Activated CD8-positive, alpha-beta T cell treated with anti-CD3 and anti-CD28 coated beads, Interleukin-2, amount 10 ng/mL, durations not matched to agents 7 days and 5 days (primary cell): Measurements from ENCODE around the gene ARHGAP24. TPM values are rescaled to one million over a fixed set of nuclear protein-coding genes. Genes with fewer than 3 reads are reported as not detected.
A peak's percentile ranks its signal among the peaks of the same experiment; 100 is the strongest.

Experiments used
- ATAC-seq: fragments of 150-1000 bp; cut with Tn5 transposase; one replicate; pipeline ENCODE4 v1.10.0; 2021; ENCODE audit warnings: moderate library complexity
- CTCF ChIA-PET: fragments of 350-600 bp; sonication (Branson Sonifier 250); formaldehyde crosslinking; loops from one replicate; lab custom pipeline; 2021; ENCODE audit warnings: antibody characterized with exemption; lab: Charles Lee
- POLR2A ChIA-PET: fragments of 350-600 bp; sonication (Branson Sonifier 250); formaldehyde crosslinking; loops from one replicate; lab custom pipeline; 2021; ENCODE audit warnings: antibody characterized with exemption; lab: Charles Lee
- DNase-seq: peaks from one replicate; pipeline ENCODE4 v3.0.0-alpha.2; 2020
- H3K27ac Mint-ChIP-seq: one replicate; pipeline ENCODE4 v1.8.0; 2021; ENCODE audit warnings: mild to moderate bottlenecking, mixed read lengths
- H3K27me3 Mint-ChIP-seq: one replicate; pipeline ENCODE4 v1.8.0; 2021; ENCODE audit warnings: low read depth, mixed read lengths
- H3K36me3 Mint-ChIP-seq: one replicate; pipeline ENCODE4 v1.8.0; 2021; ENCODE audit warnings: low read depth, mixed read lengths
- H3K4me1 Mint-ChIP-seq: one replicate; pipeline ENCODE4 v1.8.0; 2021; ENCODE audit warnings: low read depth, mixed read lengths
- H3K4me3 Mint-ChIP-seq: one replicate; pipeline ENCODE4 v1.8.0; 2021; ENCODE audit warnings: mild to moderate bottlenecking, mixed read lengths
- H3K9me3 Mint-ChIP-seq: one replicate; pipeline ENCODE4 v1.8.0; 2022; ENCODE audit warnings: mixed read lengths; ENCODE audit not compliant: insufficient read depth
- total RNA-seq, 2 experiments: library from RNA; stranded (reverse); gene quantifications; one replicate each; pipeline ENCODE4 v1.2.3, GENCODE V29; 2021

ARHGAP24 gene
- total RNA-seq, 2 experiments from 2014 or later, result not detected

- H3K27ac Mint-ChIP-seq, result no peak overlapping the region
- no peak overlapping the region for H3K4me3 Mint-ChIP-seq
Observed at GRCh38 chr4:85744950-85745349, 270.0 kb downstream of the ARHGAP24 start.

GRCh38 chr4:85745939-85746338 lies 271.0 kb downstream of the ARHGAP24 start:
- H3K27ac Mint-ChIP-seq, result no peak overlapping the region

More at GRCh38 chr4:85744950-85745349, 270.0 kb downstream of the ARHGAP24 start:
- no peak for DNase-seq
- no peaks in the 10 kb centered on the region for H3K27me3 Mint-ChIP-seq
- H3K9me3 Mint-ChIP-seq, result no peaks in the 10 kb centered on the region
- no peaks in the 10 kb centered on the region for H3K4me1 Mint-ChIP-seq
- no peak for ATAC-seq
- ChIA-PET CTCF (no interaction called here), POLR2A (no interaction called here)
- no peaks in the 10 kb centered on the region for H3K36me3 Mint-ChIP-seq

GRCh38 chr4:85747882-85748491 lies 273.0 kb downstream of the ARHGAP24 start:
- ChIA-PET CTCF (interaction anchor here (1.6 to 2.8 kb wide), 3 partner anchors 14 to 602 kb away, joined by 4 to 14 read pairs (median 5); no protein-coding TSS in a partner anchor), POLR2A (no interaction called here)
- DNase-seq (peak; percentile 26), ATAC-seq (no peak)
- Mint-ChIP-seq H3K36me3 (no peaks in the 10 kb centered on the region), H3K27ac (no peak overlapping the region), H3K9me3 (no peaks in the 10 kb centered on the region), H3K4me1 (no peaks in the 10 kb centered on the region), H3K27me3 (no peaks in the 10 kb centered on the region), H3K4me3 (no peak overlapping the region)

More at GRCh38 chr4:85745939-85746338, 271.0 kb downstream of the ARHGAP24 start:
- ATAC-seq (no peak), DNase-seq (no peak)
- CTCF ChIA-PET, result interaction anchor here (2.0 to 2.8 kb wide), 2 partner anchors 597 to 600 kb away, joined by 5 to 14 read pairs; no protein-coding TSS in a partner anchor
- POLR2A ChIA-PET, result no interaction called here
- no peaks in the 10 kb centered on the region for H3K4me1 Mint-ChIP-seq
- no peaks in the 10 kb centered on the region for H3K27me3 Mint-ChIP-seq
- no peaks in the 10 kb centered on the region for H3K9me3 Mint-ChIP-seq
- no peaks in the 10 kb centered on the region for H3K36me3 Mint-ChIP-seq
- H3K4me3 Mint-ChIP-seq, result no peak overlapping the region

GRCh38 chr4:85748654-85749053 lies 273.7 kb downstream of the ARHGAP24 start:
- ATAC-seq (no peak), DNase-seq (no peak)

GRCh38 chr4:85751866-85752265 lies 276.9 kb downstream of the ARHGAP24 start:
- H3K27ac Mint-ChIP-seq, result no peak overlapping the region
- no peak overlapping the region for H3K4me3 Mint-ChIP-seq
- ChIA-PET CTCF (no interaction called here), POLR2A (no interaction called here)
- no peaks in the 10 kb centered on the region for H3K9me3 Mint-ChIP-seq
- H3K4me1 Mint-ChIP-seq, result no peaks in the 10 kb centered on the region
- no peaks in the 10 kb centered on the region for H3K36me3 Mint-ChIP-seq
- H3K27me3 Mint-ChIP-seq, result no peaks in the 10 kb centered on the region
- ATAC-seq (no peak), DNase-seq (no peak)

More at GRCh38 chr4:85748654-85749053, 273.7 kb downstream of the ARHGAP24 start:
- Mint-ChIP-seq H3K9me3 (no peaks in the 10 kb centered on the region), H3K27ac (no peak overlapping the region), H3K4me1 (no peaks in the 10 kb centered on the region), H3K27me3 (no peaks in the 10 kb centered on the region), H3K36me3 (no peaks in the 10 kb centered on the region), H3K4me3 (no peak overlapping the region)
- ChIA-PET CTCF (interaction anchor here (1.6 to 2.8 kb wide), 2 partner anchors 15 to 600 kb away, joined by 4 to 14 read pairs; no protein-coding TSS in a partner anchor), POLR2A (no interaction called here)

GRCh38 chr4:85755285-85755684 lies 280.3 kb downstream of the ARHGAP24 start:
- Mint-ChIP-seq H3K27me3 (no peaks in the 10 kb centered on the region), H3K4me3 (no peak overlapping the region)

GRCh38 chr4:85756938-85757337 lies 282.0 kb downstream of the ARHGAP24 start:
- Mint-ChIP-seq H3K4me3 (no peak overlapping the region), H3K4me1 (no peaks in the 10 kb centered on the region), H3K27ac (no peak overlapping the region), H3K27me3 (no peaks in the 10 kb centered on the region), H3K36me3 (no peaks in the 10 kb centered on the region), H3K9me3 (no peaks in the 10 kb centered on the region)
- no peak for DNase-seq
- CTCF ChIA-PET, result no interaction called here
- ATAC-seq, result no peak
- POLR2A ChIA-PET, result no interaction called here

More at GRCh38 chr4:85755285-85755684, 280.3 kb downstream of the ARHGAP24 start:
- ChIA-PET CTCF (no interaction called here), POLR2A (no interaction called here)
- H3K36me3 Mint-ChIP-seq, result no peaks in the 10 kb centered on the region
- ATAC-seq, result no peak
- no peak for DNase-seq
- no peak overlapping the region for H3K27ac Mint-ChIP-seq
- H3K4me1 Mint-ChIP-seq, result no peaks in the 10 kb centered on the region
- H3K9me3 Mint-ChIP-seq, result no peaks in the 10 kb centered on the region

- H3K36me3 Mint-ChIP-seq, result no peaks in the 10 kb centered on the region
- ATAC-seq (no peak), DNase-seq (no peak)
- H3K4me3 Mint-ChIP-seq, result no peak overlapping the region
- POLR2A ChIA-PET, result no interaction called here
- no peaks in the 10 kb centered on the region for H3K9me3 Mint-ChIP-seq
- H3K4me1 Mint-ChIP-seq, result no peaks in the 10 kb centered on the region
- no peaks in the 10 kb centered on the region for H3K27me3 Mint-ChIP-seq
- H3K27ac Mint-ChIP-seq, result no peak overlapping the region
- CTCF ChIA-PET, result no interaction called here
Observed at GRCh38 chr4:85759388-85759787, 284.4 kb downstream of the ARHGAP24 start.

GRCh38 chr4:85760511-85760910 lies 285.6 kb downstream of the ARHGAP24 start:
- H3K4me3 Mint-ChIP-seq, result no peak overlapping the region
- DNase-seq (no peak), ATAC-seq (no peak)
- no peaks in the 10 kb centered on the region for H3K27me3 Mint-ChIP-seq
- ChIA-PET CTCF (no interaction called here), POLR2A (no interaction called here)
- H3K36me3 Mint-ChIP-seq, result no peaks in the 10 kb centered on the region
- no peak overlapping the region for H3K27ac Mint-ChIP-seq
- no peaks in the 10 kb centered on the region for H3K4me1 Mint-ChIP-seq
- no peaks in the 10 kb centered on the region for H3K9me3 Mint-ChIP-seq

GRCh38 chr4:85761803-85762528 lies 287.0 kb downstream of the ARHGAP24 start:
- no peak for DNase-seq
- no peaks in the 10 kb centered on the region for H3K27me3 Mint-ChIP-seq
- no peak overlapping the region for H3K27ac Mint-ChIP-seq
- H3K4me3 Mint-ChIP-seq, result no peak overlapping the region
- H3K4me1 Mint-ChIP-seq, result no peaks in the 10 kb centered on the region
- CTCF ChIA-PET, result no interaction called here
- POLR2A ChIA-PET, result no interaction called here
- H3K36me3 Mint-ChIP-seq, result no peaks in the 10 kb centered on the region
- no peak for ATAC-seq
- no peaks in the 10 kb centered on the region for H3K9me3 Mint-ChIP-seq

GRCh38 chr4:85762529-85762871 lies 287.6 kb downstream of the ARHGAP24 start:
- CTCF ChIA-PET, result no interaction called here
- ATAC-seq, result no peak
- Mint-ChIP-seq H3K4me3 (no peak overlapping the region), H3K27ac (no peak overlapping the region), H3K27me3 (no peaks in the 10 kb centered on the region), H3K36me3 (no peaks in the 10 kb centered on the region), H3K9me3 (no peaks in the 10 kb centered on the region), H3K4me1 (no peaks in the 10 kb centered on the region)
- no peak for DNase-seq
- POLR2A ChIA-PET, result no interaction called here

GRCh38 chr4:85763202-85763601 lies 288.3 kb downstream of the ARHGAP24 start:
- Mint-ChIP-seq H3K27ac (no peak overlapping the region), H3K36me3 (no peaks in the 10 kb centered on the region), H3K4me3 (no peak overlapping the region), H3K9me3 (no peaks in the 10 kb centered on the region), H3K27me3 (no peaks in the 10 kb centered on the region), H3K4me1 (no peaks in the 10 kb centered on the region)
- no peak for ATAC-seq
- CTCF ChIA-PET, result no interaction called here
- POLR2A ChIA-PET, result no interaction called here
- DNase-seq, result no peak
